Head of caudate nucleus (tissue), 42 donors: ENCODE measurements around the gene SH2D1A.
"Not testable (repeated sequence)": the region's sequence is repeated elsewhere in the genome, so short reads cannot be mapped to it uniquely, and the experiment has no call there.

Experiments
- DNase-seq, 42 donors: peaks; one replicate each; pipeline versions ENCODE4 v3.0.0 to v3.0.0-alpha.2; 2020 to 2021; ENCODE audit warnings: mixed read lengths in 7 of 42
- intact Hi-C: fragments of 100-400 bp; cut with DNase I; formaldehyde crosslinking; loops from one replicate; pipeline ENCODE4 v1.15.0; 2022

Gene SH2D1A

DNA sequence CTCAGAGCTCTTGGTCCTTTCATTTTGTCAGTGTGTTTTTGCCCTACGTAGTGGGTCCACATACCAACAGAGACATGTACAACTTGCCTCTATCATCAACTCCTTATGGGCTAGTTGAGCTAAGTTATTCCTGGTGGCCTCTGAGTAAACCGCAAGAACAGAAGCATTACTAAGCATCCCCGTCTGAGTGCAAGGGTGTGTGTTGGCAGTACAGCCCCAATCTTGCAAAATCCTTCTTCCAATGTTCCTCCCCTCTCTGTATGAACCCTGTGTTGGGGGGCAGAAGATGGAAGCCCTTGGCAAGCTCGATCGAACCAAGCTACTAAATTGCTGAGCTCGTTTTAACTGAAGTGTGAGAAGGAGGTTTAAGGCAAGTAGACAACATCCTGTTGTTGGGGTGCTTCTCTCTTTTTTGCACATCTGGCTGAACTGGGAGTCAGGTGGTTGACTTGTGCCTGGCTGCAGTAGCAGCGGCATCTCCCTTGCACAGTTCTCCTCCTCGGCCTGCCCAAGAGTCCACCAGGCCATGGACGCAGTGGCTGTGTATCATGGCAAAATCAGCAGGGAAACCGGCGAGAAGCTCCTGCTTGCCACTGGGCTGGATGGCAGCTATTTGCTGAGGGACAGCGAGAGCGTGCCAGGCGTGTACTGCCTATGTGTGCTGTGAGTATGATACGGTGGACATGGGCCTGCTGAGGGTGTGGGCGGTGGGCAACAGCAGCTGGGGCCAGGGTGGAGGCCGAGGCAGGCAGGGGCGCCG, at the start of gene SH2D1A:
SH2D1A (plus strand) TSS at position 447 of the 760 bp plus-strand sequence; CDS start at position 527, 80 bp downstream.
- intact Hi-C loops, result no loop called here
- no peak for DNase-seq

DNA sequence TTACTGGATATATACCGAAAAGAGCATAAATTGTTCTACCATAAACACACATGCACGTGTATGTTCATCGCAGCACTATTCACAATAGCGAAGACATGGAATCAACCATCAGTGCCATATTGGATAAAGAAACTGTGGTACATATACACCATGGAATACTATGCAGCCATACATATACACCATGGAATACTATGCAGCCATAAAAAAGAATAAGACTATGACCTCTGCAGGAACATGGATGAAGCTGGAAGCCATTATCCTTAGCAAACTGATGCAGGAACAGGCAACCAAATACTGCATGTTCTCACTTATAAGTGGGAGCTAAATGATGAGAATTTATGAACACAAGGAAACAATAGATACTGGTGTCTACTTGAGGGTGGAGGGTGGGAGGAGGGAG, 47.0 kb upstream of the SH2D1A start:
- intact Hi-C loops, DNase-seq: not testable (repeated sequence)

GRCh38 chrX:124300405-124300804, 46.0 kb upstream of the SH2D1A start:
- intact Hi-C loops, result no loop called here
- no peak for DNase-seq

- no peak for DNase-seq
- intact Hi-C loops, result no loop called here
These were observed 39.0 kb upstream of the SH2D1A start for GRCh38 chrX:124307253-124307907.

DNA sequence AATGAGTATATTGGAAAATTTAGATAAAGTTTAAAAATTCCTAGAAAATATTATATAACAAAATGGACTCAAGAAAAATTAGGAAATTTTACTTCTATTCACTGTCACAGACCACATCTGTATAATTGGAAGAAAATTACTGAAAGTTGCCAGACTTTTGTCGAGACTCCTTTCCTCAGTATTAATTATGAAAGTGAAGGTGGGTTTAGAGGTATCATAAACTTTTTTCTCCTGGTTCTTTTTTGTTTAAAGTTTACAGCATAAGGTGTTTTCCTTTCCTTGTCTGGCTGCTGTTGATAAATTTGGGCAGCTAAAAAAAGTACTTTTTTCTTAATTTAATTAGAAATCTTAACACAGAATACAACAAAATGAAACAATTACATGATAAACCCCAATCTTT, 20.6 kb upstream of the SH2D1A start:
- DNase-seq, result no peak

DNA sequence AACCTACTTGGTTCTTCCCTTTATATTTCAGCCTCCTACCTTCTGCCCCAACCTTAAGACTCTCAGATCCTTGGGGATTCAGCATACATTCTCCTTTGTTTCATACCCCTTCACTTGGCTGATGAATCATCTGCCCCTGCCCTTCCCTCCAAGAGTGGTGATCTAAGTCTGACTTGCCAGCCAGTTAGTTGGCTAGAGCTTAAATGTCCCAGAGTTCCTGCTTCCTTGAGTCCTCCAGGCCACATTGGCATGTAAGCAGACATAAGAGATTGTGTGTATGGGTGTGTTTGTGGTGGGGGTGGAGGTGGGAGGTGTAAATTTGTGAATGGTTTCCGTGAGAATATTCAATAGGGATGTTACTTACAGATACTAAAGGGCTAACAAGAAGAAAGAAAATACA, 17.6 kb upstream of the SH2D1A start:
- intact Hi-C loops, result no loop called here
- DNase-seq, result no peak

More for the DNA sequence above, 20.6 kb upstream of the SH2D1A start:
- intact Hi-C loops, result no loop called here

GRCh38 chrX:124332481-124333424, 13.6 kb upstream of the SH2D1A start, which contains the start of gene TEX13D:
Gene TEX13D (plus strand): TSS chrX:124332660. CDS start chrX:124332918, 258 bp downstream.
- DNase-seq, result no peak
- intact Hi-C loops, result no loop called here

DNA sequence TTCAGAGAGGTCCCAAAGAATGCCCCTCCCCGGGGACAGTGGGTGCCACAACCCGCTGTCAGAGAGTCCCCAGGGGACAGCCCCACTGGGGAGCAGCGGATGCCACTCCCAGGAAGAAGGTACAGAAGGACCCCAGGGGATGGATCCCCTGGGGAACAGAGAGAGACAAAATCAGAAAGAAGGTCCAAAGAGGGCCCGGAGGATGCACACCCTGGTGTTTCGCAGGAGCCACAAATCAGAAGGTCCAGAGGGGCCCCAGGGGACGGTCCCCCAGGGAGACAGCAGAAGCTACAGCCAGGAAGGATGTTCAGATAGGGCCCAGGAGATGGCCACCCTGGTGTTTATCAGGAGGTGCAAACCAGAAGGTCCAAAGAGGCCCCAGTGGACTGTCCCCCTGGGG, 12.5 kb upstream of the SH2D1A start:
- DNase-seq, result no peak
- intact Hi-C loops, result no loop called here

- intact Hi-C loops, DNase-seq: not testable (repeated sequence)
These were observed 11.8 kb upstream of the SH2D1A start for GRCh38 chrX:124334555-124334954.

GRCh38 chrX:124335598-124335997, 10.8 kb upstream of the SH2D1A start:
- intact Hi-C loops, result no loop called here
- DNase-seq, result no peak

GRCh38 chrX:124337916-124338315, 8.4 kb upstream of the SH2D1A start:
- intact Hi-C loops, result no loop called here
- no peak for DNase-seq

DNA sequence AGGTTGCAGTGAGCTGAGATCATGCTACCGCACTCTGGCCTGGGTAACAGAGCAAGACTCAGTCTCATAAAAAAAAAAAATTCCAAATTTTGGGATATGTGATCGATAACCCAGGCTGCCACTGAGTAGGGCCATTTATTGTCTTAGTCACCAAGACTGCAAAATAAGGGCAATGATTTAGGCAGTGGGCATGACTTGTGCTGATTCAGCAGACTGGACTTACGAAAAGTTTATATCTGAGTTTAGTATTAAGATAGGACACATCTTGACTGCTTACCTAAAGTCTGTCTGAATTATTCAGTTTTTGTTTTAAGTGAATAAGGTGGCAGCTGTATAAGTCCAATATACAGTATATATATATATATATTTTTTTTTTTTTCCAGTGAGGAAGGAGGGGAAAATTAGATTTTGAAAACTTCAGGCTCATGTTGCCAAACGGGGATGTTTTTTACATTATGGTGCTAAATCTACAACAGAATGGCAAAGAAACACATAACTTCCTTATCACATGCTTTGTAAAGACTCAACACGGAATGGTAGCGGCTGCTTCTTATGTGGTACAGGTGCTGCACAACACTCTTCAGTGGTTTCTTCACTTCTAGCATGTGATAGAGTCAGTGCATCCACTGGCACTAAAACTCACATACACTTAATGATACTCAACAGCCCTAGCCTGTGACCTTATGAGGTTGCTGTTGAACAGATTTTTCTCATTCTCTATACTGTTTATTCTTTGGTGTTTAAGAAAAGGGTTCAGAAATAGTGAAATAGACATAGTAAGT, 7.4 kb upstream of the SH2D1A start:
- intact Hi-C loops, result no loop called here
- DNase-seq, result no peak

- DNase-seq, result no peak
- intact Hi-C loops, result no loop called here
These were observed 4.8 kb upstream of the SH2D1A start for GRCh38 chrX:124341396-124342132.

DNA sequence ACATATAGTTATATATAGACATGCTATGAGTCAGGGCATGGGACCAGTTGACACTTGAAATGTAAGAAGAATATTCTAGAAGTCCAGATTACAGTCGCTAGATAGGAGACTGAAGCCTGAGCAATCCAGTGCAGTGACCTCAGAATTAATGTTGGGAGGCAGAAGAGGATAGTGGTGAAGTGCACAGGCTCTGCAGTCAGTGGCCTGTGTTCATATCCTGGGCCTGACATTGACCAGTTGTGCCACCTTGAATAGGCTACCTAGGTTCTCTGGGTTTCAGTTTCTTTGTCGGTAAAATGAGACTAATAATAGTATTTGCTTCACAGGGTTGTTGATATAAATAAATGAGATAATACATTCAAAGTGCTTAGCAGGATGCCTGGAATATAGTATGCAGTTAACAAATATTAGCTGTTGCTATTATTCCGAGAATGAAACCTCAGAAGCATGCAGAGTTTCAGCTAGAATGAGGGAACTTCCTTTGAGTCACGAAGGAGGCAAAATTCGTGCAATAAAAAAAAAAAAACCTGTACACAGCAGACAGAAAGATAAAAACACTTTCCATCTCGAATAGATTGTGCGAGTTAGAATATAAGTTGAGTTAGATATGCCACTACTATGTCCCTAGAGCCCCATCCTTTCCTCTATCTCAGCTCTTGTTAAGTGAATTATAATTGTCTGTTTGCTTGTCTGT, 4.0 kb upstream of the SH2D1A start:
- no peak for DNase-seq

GRCh38 chrX:124343016-124343415, 3.3 kb upstream of the SH2D1A start:
- DNase-seq, result no peak
- intact Hi-C loops, result no loop called here

More for the DNA sequence above, 4.0 kb upstream of the SH2D1A start:
- intact Hi-C loops, result no loop called here

GRCh38 chrX:124344246-124344645, 2.1 kb upstream of the SH2D1A start:
- intact Hi-C loops, result no loop called here

DNA sequence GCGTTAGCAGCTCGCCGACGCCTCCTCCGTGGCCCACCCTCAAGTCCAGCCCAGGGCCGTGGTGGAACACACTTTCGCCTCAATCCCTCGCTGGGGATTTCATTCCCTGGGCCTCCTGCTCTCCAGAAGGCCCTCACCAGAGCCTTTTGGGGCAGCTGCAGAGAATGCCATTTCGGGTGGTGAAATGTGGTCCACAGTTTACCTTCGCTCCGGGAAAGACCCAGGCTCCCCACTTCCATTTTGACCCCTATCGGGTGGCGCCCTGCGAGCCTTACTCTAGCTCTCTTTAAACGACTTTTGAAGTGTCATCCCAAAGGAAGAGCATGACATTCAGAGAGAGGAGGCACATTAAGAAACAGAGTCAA, 496 bp downstream of the SH2D1A start:
- intact Hi-C loops, result no loop called here
- DNase-seq, result no peak

More at GRCh38 chrX:124344246-124344645, 2.1 kb upstream of the SH2D1A start:
- DNase-seq, result peak in 38 of 42 donors; percentile 2 to 76 (median 48)
